Right lobe of liver (tissue), 6 donors: ENCODE results near the gene APLN. TPM values are rescaled to one million over a fixed set of nuclear protein-coding genes. Genes with fewer than 3 reads are reported as not detected.
A peak's percentile ranks its signal among the peaks of the same experiment; 100 is the strongest.

ENCODE experiments used
- ATAC-seq, 4 donors: fragments of 200-7000 bp; cut with Tn5 transposase; one replicate each; pipeline ENCODE4 v1.9.1; 2020; ENCODE audit warnings: mild to moderate bottlenecking in 4 of 4, moderate library complexity in 4 of 4
- DNase-seq, 3 donors: peaks; one replicate each; pipeline ENCODE4 v3.0.0-alpha.2; 2020
- H3K27ac ChIP-seq, 3 donors: fragments of 200-600 bp; one replicate each; pipeline ENCODE4 v1.8.0; 2022
- H3K27me3 ChIP-seq, 2 donors: fragments of 200-600 bp; one replicate each; pipeline ENCODE4 v1.8.0; 2022
- H3K36me3 ChIP-seq, 4 donors: fragments of 200-600 bp; sonication (generic) in 1 of 4; one replicate each; pipeline versions ENCODE4 v1.5.1 to v1.8.0; 2017 to 2022; ENCODE audit warnings: control low read depth in 1 of 4
- H3K4me1 ChIP-seq, 4 donors: fragments of 200-600 bp; sonication (generic) in 1 of 4; one replicate each; pipeline versions ENCODE4 v1.5.1 to v1.8.0; 2017 to 2022; ENCODE audit warnings: control low read depth in 1 of 4
- H3K4me3 ChIP-seq, 3 donors: fragments of 200-600 bp; one replicate each; pipeline ENCODE4 v1.8.0; 2022
- H3K9me3 ChIP-seq, 4 donors: fragments of 200-600 bp; sonication (generic) in 1 of 4; one replicate each; pipeline versions ENCODE4 v1.5.1 to v1.8.0; 2017 to 2022; ENCODE audit warnings: control low read depth in 1 of 4
- POLR2A ChIP-seq: fragments of 450-650 bp; IDR thresholded peaks from one replicate; pipeline ENCODE4 v1.6.1; 2017; ENCODE audit warnings: antibody characterized with exemption, mild to moderate bottlenecking
- WGBS: methylation state at CpG from one replicate; pipeline ENCODE4 v1.1.6; 2018; ENCODE audit warnings: low coverage, low lambda C conversion rate; ENCODE audit not compliant: insufficient coverage; ENCODE audit errors: missing lambda C conversion rate; 5-methylcytosine and 5-hydroxymethylcytosine counted together
- intact Hi-C, 2 donors: fragments of 100-400 bp; cut with DNase I; formaldehyde crosslinking; loops; one replicate each; pipeline versions ENCODE4 v1.11.2 to v1.14.1; 2022
- total RNA-seq, 6 experiments: library from RNA; depleted of rRNA in 2 of 6; stranded (reverse); fragments of >200 nt in 2 of 6; fragmentation: NEBNext Ultra II Directional in 3 of 6; extraction: Animal tissue kit (Norgen Biotek cat#: 25700) in 3 of 6; gene quantifications; one replicate each; pipeline versions ENCODE4 v1.1.0 to v1.2.4, GENCODE V29; 2016 to 2023
- TF ChIP-seq, protein P1 (sequence below), 4 donors: fragments of 200-600 bp in 3 of 4; fragments of 450-650 bp in 1 of 4; IDR thresholded peaks; one replicate each; pipeline versions ENCODE4 v1.5.1 to v1.8.0; 2016 to 2022; ENCODE audit warnings: antibody characterized with exemption in 4 of 4, mild to moderate bottlenecking in 2 of 4
- donor health status: DM: no; HTN: yes; CAD: no.
- donor health status: DM: no; HTN: no; CAD: no.
- donor health status: DM: no; HTN: no; CAD: no.
- donor health status: DM: no; HTN: yes; CAD: no.
- donor health status: DM: no; HTN: yes; CAD: no.

APLN gene
- total RNA-seq, 6 experiments from 2014 or later, result 0.17 to 5.3 (median 0.96) TPM

DNA sequence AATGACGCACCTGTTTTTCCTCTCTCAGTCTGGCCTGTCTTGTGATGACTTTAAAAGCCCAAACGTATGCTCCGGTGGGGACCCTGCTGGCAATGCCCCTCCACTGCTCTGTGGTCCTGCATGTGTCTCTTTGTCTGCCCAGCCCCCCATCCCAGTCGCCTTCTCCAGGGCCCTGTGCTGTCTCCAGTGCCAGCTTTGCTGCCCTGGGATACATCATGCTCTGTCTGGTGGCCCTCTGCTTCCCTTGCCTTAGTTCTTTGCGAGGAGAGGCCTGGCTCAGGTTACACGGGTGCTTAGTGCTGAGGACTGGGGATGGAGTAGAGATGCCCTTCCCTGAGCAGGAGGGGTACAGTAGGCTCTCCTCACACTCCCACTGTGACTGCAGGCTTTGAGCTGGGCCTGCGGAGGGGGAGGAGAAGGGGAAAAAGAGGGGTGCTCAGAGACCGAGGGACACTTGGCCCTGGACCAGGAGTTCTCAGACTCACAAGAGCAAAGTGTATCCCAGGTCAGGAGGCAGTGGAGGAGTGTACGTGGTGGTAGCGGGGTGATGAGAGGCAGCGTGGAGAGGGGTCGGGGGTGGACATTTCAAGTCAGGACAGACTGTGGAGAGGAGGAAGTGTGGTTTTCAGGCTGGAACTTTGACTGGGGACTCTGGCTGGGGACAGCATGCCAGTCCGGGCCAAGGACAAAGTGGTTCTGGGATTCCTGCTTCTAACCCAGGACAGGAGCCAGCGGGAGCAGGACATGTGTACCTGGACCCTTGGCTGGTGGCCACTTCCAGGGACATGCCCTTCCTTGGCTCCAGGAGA lies 2.8 kb downstream of the APLN start:
- peaks cover 0 to 9% (median 2%) of the 10 kb centered on the region in 4 donors for H3K4me1 ChIP-seq
- no peak for TF ChIP-seq POLR2A
- TF ChIP-seq, protein P1, sequence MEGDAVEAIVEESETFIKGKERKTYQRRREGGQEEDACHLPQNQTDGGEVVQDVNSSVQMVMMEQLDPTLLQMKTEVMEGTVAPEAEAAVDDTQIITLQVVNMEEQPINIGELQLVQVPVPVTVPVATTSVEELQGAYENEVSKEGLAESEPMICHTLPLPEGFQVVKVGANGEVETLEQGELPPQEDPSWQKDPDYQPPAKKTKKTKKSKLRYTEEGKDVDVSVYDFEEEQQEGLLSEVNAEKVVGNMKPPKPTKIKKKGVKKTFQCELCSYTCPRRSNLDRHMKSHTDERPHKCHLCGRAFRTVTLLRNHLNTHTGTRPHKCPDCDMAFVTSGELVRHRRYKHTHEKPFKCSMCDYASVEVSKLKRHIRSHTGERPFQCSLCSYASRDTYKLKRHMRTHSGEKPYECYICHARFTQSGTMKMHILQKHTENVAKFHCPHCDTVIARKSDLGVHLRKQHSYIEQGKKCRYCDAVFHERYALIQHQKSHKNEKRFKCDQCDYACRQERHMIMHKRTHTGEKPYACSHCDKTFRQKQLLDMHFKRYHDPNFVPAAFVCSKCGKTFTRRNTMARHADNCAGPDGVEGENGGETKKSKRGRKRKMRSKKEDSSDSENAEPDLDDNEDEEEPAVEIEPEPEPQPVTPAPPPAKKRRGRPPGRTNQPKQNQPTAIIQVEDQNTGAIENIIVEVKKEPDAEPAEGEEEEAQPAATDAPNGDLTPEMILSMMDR (IDR thresholded peaks at IDR 0.05), result no peak
- ATAC-seq, result peak; percentile 12 to 59 (median 47)
- DNase-seq, result peak; percentile 42 to 77 (median 71)
- WGBS, result 51% methylated on average over 13 of the region's 14 CpGs
- H3K27ac ChIP-seq, result no peak overlapping the region
- intact Hi-C loops, result no loop called here
- no peak overlapping the region for H3K4me3 ChIP-seq
- H3K9me3 ChIP-seq, result no peaks in the 10 kb centered on the region
- no peaks in the 10 kb centered on the region for H3K36me3 ChIP-seq
- no peaks in the 10 kb centered on the region for H3K27me3 ChIP-seq

DNA sequence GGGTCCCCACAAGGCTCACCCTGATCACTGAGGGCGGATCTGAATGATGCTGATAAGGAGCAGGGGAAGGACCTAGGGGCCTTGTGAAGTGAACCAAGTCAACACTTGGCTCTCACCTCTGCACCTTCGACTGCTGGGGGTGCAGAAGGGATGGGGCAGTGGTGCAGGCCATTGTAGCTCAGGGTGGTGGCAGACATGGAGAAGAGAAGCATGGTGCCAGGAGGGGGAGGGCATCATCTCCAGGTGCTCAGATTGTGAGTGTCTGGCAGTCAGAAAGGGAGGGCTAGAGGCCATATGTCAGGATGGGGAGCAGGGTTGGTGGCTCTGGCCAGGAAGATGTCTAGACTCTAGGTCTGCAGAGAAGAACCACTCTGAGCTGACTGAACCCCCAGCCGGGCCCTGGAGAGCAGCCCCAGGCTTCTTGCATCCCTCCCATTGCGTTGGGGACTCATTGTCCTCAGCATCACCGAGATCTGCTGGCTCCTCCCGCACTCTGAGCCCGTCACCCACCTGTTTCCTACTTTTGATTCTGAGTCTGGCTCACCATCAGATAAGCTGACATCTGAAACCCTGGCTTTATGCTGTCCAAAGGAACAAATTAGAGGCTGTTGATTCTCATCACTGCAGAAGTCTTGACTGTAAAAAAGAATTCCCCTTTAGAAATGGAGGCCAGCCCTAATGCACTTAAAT lies 3.8 kb downstream of the APLN start:
- DNase-seq (no peak), ATAC-seq (no peak)
- Histone ChIP-seq H3K9me3 (no peaks in the 10 kb centered on the region), H3K36me3 (no peaks in the 10 kb centered on the region), H3K4me1 (peaks cover 0 to 9% (median 2%) of the 10 kb centered on the region in 4 donors), H3K27me3 (no peaks in the 10 kb centered on the region), H3K4me3 (no peak overlapping the region), H3K27ac (no peak overlapping the region)
- intact Hi-C loops, result no loop called here
- 74% methylated on average over 2 of the region's 7 CpGs for WGBS
- no peak for TF ChIP-seq POLR2A

DNA sequence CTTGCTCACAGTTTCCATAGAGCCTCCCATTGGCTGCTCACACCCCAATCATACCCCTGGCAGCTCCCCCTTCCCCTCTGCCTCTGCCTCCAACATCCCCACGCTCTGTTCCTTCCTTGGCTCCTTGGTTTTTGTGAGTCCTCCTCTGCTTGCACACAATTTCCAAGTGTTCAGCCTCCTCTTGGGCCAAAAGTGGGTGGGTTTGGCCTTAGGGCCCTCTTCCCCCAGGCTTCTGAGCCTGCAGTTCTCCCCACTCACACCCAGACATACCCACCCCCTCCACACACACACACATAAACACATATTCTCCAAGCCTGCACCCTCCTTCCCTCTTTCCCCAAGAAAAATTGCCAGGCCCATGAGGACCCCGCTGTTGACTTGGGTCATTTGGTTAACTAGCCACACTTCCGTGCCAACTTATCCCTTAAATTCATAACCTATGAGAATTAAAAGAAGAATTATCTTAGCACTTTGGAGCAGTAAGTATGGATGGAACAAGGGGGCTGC lies 4.5 kb downstream of the APLN start:
- H3K27ac ChIP-seq, result no peak overlapping the region
- DNase-seq (no peak), ATAC-seq (no peak)
- WGBS, result 67% methylated on average over 3 of the region's 3 CpGs
- no peaks in the 10 kb centered on the region for H3K36me3 ChIP-seq
- H3K4me1 ChIP-seq, result peaks cover 0 to 9% (median 2%) of the 10 kb centered on the region in 4 donors
- no peak overlapping the region for H3K4me3 ChIP-seq
- no peaks in the 10 kb centered on the region for H3K27me3 ChIP-seq
- TF ChIP-seq, protein P1 (IDR thresholded peaks at IDR 0.05), result no peak
- TF ChIP-seq POLR2A, result no peak
- intact Hi-C loops, result no loop called here
- no peaks in the 10 kb centered on the region for H3K9me3 ChIP-seq

DNA sequence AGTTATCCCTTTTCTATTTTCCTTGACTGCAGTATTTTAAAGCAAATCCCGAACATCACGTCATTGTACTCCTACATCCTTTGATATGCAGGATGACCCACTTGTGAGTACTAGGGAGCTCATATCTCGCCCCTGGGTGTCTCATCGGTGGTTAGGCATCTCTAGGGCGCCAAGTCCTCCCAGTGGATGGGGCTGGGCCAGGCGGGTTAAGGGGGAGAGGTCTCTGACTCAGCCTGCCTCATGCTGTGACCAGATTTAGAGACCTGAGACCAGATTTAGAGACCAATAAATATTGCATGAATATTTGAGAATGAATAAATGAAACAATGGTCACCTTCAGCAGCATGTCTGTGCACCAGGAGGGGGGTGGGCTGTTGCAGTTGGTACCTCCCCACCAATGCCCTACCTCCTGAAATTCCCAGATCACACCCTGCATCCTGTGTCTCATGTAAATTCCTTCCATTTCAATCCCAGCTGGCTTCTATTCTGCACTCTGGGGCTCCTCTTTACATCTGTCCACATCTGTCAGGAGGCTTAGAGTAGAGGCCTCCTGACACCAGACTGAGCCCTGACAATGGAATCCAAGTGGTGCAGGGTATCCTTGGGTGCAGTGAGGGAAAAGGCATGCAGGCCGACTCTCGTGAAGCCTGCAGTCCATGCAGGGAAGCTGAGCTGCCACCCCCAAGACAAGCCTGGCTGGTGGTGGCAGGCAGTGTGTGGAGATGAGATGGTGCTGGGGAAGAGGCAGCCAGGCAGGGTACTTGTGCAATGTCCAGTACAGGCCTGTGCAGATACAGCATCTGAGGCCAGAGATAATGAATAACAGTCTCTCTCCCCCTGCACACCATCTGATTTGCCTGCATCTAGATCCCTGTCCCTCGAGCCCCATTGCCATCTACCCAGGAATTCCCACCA lies 5.2 kb downstream of the APLN start:
- ATAC-seq (no peak), DNase-seq (no peak)
- TF ChIP-seq, protein P1 (IDR thresholded peaks at IDR 0.05), result no peak
- TF ChIP-seq POLR2A, result no peak
- intact Hi-C loops, result no loop called here
- no peak overlapping the region for H3K27ac ChIP-seq
- H3K36me3 ChIP-seq, result no peaks in the 10 kb centered on the region
- no peaks in the 10 kb centered on the region for H3K9me3 ChIP-seq
- H3K4me3 ChIP-seq, result no peak overlapping the region
- peaks cover 0 to 9% (median 2%) of the 10 kb centered on the region in 4 donors for H3K4me1 ChIP-seq
- no peaks in the 10 kb centered on the region for H3K27me3 ChIP-seq
- 62% methylated on average over 8 of the region's 9 CpGs for whole genome bisulfite sequencing
